GM12892 (cell line): ENCODE results near the gene EEF1G.

Source experiments
- POLR2A ChIP-seq: IDR thresholded peaks from 2 replicates; pipeline ENCODE4 v1.6.1; 2011; ENCODE audit warnings: low read depth, low read length, control low read depth
- POLR2AphosphoS5 ChIP-seq: IDR thresholded peaks from 2 replicates; pipeline ENCODE4 v1.6.1; 2011; ENCODE audit warnings: low read depth, low read length, control low read depth

DNA sequence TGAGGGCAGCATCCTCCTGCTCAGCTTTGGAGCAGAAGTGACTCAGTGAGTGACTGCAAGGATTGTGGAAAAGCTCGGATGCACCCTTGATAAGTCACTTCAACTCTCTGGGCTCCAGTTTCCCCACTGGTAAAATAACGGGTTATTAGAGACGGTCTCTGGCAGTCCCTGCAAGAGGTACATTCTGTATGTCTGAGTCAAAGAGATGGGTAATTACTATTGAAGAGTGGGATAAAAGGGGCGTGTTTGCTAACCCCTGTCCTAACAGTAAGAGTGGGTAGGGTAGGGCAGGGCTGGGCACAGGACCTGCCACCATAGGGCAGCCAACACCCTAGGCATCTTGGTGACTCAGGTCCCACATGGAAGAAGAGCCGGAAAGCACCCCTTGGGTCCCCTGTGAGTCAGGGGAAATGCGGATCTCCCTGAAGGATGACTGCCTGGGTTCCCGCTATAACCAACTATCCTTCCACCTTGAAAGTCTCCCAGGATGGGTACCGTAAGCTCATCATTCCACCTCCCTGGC, 19.8 kb downstream of the EEF1G start:
- TF ChIP-seq POLR2A (no peak), POLR2AphosphoS5 (no peak)
